PC-9 (cell line): ENCODE results near the gene MX2.

Source experiments
- CTCF ChIP-seq: fragments of 200-600 bp; sonication (generic); conservative IDR thresholded peaks from 2 replicates; pipeline ENCODE4 v1.6.1; 2017; ENCODE audit warnings: mixed run types, antibody characterized with exemption, mild to moderate bottlenecking, moderate library complexity
- EZH2 ChIP-seq: fragments of 200-600 bp; sonication (generic); IDR thresholded peaks from 2 replicates; pipeline ENCODE4 v1.8.0; 2017; ENCODE audit warnings: antibody characterized with exemption, low read depth

DNA sequence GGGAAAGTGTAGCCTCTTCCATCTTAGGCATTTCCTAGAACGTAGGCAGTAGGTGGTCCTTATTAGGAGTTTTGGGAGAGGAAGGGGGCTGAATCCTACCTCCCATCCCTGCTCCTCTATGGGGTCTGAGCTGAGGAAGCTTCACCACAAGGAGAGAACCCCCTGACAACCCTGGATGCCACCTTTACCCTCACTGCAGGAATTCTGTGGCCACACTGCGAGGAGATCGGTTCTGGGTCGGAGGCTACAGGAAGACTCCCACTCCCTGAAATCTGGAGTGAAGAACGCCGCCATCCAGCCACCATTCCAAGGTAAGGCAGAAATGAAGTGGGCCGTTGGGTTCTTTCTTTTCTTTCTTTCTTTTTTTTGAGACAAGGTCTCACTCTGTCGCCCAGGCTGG lies 65.7 kb downstream of the MX2 start:
- TF ChIP-seq CTCF (no peak), EZH2 (no peak)
